Smooth muscle cell of the brain vasculature (primary cell): ENCODE measurements around the gene NDUFS7.

Experiments
- DNase-seq: peaks from one replicate; pipeline ENCODE4 v3.0.0-alpha.2; 2012; ENCODE audit warnings: low read depth, low spot score

Gene NDUFS7

GRCh38 chr19:1384478-1385110 lies 887 bp downstream of the NDUFS7 start:
- no peak for DNase-seq

- no peak for DNase-seq
Measured at GRCh38 chr19:1385816-1386215, 2.1 kb downstream of the NDUFS7 start.

GRCh38 chr19:1386945-1387683 lies 3.4 kb downstream of the NDUFS7 start:
- DNase-seq: no peak

GRCh38 chr19:1387684-1388636 lies 4.3 kb downstream of the NDUFS7 start:
- DNase-seq: no peak

- DNase-seq: no peak
Measured at GRCh38 chr19:1388637-1389026, 4.9 kb downstream of the NDUFS7 start.

GRCh38 chr19:1389033-1389940 lies 5.6 kb downstream of the NDUFS7 start:
- no peak for DNase-seq

GRCh38 chr19:1390890-1391423 lies 7.2 kb downstream of the NDUFS7 start:
- no peak for DNase-seq

- no peak for DNase-seq
Measured at GRCh38 chr19:1392407-1392806, 8.7 kb downstream of the NDUFS7 start.

GRCh38 chr19:1392939-1393530 lies 9.3 kb downstream of the NDUFS7 start:
- no peak for DNase-seq

GRCh38 chr19:1393841-1394240 lies 10.1 kb downstream of the NDUFS7 start:
- no peak for DNase-seq

GRCh38 chr19:1394252-1395193 lies 10.8 kb downstream of the NDUFS7 start:
- DNase-seq: no peak

GRCh38 chr19:1395194-1396018 lies 11.7 kb downstream of the NDUFS7 start:
- no peak for DNase-seq

- no peak for DNase-seq
Measured at GRCh38 chr19:1396019-1396767, 12.5 kb downstream of the NDUFS7 start.

GRCh38 chr19:1396768-1397679 lies 13.3 kb downstream of the NDUFS7 start:
- no peak for DNase-seq

- DNase-seq: no peak
Measured at GRCh38 chr19:1397838-1398237, 14.1 kb downstream of the NDUFS7 start.

GRCh38 chr19:1399079-1399478 lies 15.4 kb downstream of the NDUFS7 start:
- no peak for DNase-seq

GRCh38 chr19:1399745-1400144 lies 16.0 kb downstream of the NDUFS7 start:
- no peak for DNase-seq
